ENCODE data around the gene INHBE.

Gene INHBE

DNA sequence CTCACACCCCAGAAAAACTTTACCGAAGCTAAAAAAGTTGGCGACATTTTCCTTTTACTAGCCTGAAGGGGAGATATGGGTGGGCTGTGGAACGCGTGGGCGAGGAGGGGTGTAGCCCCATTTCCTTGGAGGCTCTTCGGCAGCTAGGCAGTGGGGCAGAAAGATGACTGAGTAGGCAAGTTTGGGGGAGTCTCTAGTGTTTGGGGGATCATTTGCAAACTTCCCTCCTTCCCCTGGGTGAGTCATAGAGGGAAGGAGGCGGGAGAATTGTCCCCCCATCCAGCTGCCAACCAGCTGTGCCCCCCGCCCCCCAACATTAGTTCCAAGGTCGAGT is 6.8 kb downstream of the INHBE start:
- no peak for DNase-seq

DNA sequence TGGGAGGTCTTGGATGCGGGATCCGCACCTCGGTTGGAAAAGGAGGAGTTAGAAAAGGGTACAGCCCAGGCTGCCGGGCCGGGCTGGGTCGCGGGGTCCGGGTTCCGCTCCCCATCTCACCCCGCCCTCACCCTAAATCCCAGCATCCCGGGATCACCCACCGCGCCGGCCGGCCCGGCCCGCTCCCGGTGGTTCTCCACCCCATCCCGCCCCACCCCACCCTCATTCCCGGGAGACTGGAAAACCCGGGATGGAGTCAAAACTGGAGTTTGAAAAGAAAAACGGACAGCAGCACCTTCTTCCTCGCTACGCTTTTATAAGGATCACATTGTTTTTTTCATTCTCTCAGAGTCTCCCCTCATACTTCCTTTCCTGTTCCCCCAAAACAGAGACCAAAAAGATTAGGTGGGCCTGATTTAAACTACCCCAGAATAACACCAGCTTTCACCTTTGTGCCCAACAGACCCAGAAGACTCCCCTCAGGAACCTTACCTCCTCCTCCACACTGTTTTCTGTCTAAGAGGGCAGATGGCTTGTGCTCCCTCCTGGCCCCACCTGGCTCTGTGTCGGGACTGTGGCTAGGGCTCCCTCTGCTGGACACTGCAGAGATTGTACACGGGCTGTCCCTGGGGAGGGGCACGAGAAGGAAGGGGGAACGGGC is 7.3 kb downstream of the INHBE start:
- peak; percentile 91 for DNase-seq

DNA sequence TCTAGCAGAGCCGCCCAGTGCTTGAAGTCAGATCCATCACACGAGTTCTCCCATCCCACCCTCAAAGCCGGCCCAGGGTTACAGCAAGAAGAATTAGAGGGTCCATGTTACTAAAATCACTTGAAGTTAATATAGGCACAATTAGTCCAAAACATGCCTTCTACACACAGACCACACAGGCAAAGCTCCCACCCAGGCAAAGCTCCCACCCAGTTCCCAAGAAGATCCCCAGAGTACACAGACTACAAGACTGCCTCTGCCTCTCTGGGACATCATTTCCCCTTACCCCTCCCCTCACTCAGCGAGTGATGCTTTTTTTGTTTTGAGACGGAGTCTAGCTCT is 7.8 kb downstream of the INHBE start:
- no peak for DNase-seq

DNA sequence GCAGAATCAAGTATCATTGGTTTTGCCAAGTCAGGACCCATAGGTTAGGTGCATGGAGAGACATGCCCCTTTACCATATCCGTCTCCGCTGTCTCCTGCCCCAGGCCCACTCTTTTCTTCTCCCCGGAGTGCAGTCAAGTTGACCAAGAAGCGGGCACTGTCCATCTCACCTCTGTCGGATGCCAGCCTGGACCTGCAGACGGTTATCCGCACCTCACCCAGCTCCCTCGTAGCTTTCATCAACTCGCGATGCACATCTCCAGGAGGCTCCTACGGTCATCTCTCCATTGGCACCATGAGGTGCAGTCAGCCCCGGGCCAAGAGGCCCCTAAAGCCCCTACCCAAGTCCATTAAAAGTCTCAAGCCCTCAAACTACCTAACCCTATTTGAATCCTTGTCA is 9.5 kb downstream of the INHBE start:
- DNase-seq: no peak

DNA sequence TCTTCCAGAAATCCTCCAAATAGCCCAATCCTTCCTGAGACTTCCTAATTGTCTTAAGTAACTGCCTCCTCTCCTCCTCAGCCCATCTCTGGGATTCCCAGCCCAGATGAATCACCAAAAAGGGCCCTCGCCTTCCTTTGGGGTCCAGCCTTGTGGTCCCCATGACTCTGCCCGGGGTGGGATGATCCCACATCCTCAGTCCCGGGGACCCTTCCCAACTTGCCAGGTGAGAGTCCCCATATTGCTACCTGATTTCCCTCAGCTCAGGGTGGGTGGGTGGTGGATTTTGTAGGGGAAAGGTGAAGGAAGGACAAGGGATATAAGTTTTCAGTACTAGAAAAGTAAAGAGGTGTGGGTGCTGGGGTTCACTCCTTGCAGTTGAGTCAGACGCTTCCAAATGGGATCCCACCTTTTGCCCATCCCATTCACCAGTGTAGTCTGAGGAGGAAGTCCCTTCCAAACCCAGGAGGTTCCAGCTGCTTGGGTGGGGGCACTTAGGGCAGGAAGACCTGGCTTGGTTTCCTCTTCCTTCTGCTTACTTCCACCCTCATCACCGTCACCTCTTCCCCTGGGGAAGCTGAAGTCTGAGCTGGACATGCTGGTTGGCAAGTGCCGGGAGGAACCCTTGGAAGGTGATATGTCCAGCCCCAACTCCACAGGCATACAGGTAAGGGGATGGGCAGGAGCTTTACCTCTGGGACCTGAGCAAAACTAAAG is 10.1 kb downstream of the INHBE start:
- no peak for DNase-seq

DNA sequence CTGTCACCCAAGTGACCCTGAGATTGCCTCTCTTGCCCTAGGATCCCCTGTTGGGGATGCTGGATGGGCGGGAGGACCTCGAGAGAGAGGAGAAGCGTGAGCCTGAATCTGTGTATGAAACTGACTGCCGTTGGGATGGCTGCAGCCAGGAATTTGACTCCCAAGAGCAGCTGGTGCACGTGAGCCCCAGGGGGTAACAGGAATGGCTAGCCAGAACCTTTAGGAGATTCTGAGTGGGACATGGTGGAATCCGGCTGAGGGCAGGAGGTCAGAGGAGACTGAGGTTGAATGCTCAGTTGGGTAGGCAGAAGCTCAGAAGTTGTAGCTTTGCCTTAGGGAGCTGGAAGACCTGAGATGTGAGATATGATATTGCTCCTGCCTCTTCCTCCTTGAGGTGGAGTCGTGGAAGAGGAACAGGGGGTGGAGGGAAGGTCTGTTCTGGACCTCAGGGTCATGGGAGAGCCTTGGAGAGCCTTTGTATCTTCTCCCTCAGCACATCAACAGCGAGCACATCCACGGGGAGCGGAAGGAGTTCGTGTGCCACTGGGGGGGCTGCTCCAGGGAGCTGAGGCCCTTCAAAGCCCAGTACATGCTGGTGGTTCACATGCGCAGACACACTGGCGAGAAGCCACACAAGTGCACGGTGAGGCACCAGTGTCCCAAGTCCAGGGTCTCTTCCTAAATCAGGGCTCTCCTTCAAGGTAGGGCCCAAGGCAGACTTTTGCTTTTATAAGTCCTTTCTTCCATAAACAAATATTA is 10.8 kb downstream of the INHBE start:
- no peak for DNase-seq

DNA sequence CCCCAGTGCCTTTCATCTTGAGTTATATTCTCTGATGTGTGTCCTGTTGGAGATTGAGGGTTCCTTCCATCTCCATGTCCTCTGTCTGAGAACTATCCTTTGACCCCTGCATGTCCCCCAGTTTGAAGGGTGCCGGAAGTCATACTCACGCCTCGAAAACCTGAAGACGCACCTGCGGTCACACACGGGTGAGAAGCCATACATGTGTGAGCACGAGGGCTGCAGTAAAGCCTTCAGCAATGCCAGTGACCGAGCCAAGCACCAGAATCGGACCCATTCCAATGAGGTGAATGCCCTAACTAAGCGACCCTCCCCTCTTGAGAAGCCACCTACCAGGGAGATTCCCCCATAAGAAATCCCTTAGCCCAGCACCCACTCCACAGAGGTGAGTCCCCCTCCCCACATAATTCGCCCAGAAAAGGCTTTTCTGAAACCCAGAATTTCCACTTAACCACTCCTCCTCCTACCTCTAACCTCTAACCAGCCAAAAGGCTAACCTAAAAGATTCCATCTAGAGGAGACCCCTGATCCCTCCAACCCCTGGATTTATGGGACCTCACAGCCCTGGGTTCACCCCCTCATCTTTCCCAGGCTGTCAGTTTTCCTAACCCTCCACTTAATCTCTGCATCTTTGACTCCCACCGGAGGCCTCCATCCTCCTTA is 12.2 kb downstream of the INHBE start:
- DNase-seq: no peak

DNA sequence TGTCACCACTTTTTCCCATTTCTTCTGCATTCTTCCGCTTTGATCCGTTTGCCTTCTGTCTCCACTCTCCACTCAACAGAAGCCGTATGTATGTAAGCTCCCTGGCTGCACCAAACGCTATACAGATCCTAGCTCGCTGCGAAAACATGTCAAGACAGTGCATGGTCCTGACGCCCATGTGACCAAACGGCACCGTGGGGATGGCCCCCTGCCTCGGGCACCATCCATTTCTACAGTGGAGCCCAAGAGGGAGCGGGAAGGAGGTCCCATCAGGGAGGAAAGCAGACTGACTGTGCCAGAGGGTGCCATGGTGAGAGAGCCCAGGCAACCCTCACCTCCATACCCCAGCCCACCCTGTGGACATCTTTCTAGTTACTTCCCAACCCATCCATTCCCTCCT is 12.8 kb downstream of the INHBE start:
- no peak for DNase-seq

DNA sequence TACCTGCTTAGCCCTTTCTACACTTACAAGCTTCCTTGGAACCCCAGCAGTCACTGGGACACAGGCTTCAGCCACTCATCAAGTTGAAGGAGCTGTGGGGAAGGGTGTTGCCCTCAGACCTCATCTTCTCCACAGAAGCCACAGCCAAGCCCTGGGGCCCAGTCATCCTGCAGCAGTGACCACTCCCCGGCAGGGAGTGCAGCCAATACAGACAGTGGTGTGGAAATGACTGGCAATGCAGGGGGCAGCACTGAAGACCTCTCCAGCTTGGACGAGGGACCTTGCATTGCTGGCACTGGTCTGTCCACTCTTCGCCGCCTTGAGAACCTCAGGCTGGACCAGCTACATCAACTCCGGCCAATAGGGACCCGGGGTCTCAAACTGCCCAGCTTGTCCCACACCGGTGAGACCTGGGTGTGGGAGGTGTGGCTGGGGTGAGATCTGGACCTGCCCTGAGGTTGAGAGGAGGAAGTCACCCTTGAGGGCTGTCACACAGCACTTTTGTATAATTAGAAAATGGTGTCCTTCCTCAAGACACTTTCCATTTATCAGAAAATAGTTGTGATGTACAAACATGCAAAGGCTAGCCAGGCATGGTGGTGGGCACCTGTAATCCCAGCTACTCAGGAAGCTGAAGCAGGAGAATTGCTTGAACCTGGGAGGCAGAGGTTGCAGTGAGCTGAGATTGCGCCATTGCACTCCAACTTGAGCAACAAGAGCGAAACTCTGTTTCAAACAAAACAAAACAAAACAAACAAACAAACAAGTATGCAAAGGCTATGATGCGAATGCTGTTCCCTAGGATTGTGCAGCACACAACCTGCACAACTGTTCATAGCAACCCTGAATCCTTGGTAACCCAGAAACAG is 14.4 kb downstream of the INHBE start:
- DNase-seq: no peak

DNA sequence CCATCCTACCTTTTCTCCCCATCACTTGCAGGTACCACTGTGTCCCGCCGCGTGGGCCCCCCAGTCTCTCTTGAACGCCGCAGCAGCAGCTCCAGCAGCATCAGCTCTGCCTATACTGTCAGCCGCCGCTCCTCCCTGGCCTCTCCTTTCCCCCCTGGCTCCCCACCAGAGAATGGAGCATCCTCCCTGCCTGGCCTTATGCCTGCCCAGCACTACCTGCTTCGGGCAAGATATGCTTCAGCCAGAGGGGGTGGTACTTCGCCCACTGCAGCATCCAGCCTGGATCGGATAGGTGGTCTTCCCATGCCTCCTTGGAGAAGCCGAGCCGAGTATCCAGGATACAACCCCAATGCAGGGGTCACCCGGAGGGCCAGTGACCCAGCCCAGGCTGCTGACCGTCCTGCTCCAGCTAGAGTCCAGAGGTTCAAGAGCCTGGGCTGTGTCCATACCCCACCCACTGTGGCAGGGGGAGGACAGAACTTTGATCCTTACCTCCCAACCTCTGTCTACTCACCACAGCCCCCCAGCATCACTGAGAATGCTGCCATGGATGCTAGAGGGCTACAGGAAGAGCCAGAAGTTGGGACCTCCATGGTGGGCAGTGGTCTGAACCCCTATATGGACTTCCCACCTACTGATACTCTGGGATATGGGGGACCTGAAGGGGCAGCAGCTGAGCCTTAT is 15.3 kb downstream of the INHBE start:
- DNase-seq: no peak

DNA sequence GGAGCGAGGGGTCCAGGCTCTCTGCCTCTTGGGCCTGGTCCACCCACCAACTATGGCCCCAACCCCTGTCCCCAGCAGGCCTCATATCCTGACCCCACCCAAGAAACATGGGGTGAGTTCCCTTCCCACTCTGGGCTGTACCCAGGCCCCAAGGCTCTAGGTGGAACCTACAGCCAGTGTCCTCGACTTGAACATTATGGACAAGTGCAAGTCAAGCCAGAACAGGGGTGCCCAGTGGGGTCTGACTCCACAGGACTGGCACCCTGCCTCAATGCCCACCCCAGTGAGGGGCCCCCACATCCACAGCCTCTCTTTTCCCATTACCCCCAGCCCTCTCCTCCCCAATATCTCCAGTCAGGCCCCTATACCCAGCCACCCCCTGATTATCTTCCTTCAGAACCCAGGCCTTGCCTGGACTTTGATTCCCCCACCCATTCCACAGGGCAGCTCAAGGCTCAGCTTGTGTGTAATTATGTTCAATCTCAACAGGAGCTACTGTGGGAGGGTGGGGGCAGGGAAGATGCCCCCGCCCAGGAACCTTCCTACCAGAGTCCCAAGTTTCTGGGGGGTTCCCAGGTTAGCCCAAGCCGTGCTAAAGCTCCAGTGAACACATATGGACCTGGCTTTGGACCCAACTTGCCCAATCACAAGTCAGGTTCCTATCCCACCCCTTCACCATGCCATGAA is 16.0 kb downstream of the INHBE start:
- no peak for DNase-seq

DNA sequence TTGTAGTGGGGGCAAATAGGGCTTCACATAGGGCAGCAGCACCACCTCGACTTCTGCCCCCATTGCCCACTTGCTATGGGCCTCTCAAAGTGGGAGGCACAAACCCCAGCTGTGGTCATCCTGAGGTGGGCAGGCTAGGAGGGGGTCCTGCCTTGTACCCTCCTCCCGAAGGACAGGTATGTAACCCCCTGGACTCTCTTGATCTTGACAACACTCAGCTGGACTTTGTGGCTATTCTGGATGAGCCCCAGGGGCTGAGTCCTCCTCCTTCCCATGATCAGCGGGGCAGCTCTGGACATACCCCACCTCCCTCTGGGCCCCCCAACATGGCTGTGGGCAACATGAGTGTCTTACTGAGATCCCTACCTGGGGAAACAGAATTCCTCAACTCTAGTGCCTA is 16.6 kb downstream of the INHBE start:
- no peak for DNase-seq

DNA sequence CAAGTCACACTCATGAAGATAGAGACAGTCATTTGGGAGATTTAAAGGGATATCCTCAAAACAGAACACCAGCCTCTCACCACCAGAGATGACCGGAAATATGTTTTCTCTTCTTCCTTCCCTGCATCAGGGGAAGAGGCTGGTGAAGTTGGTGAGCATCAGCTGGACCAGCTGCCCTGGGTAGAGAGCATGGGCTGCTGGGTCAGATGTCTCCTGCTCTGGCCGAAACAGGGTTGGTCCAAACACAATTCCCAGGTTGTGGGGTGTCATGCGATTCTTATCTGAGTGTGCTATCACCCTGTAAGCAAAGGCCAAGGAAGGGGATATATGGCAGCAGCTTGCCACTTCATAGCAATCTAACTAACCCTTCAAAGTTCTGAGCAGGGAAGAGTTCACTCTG is 17.3 kb downstream of the INHBE start:
- DNase-seq: no peak

DNA sequence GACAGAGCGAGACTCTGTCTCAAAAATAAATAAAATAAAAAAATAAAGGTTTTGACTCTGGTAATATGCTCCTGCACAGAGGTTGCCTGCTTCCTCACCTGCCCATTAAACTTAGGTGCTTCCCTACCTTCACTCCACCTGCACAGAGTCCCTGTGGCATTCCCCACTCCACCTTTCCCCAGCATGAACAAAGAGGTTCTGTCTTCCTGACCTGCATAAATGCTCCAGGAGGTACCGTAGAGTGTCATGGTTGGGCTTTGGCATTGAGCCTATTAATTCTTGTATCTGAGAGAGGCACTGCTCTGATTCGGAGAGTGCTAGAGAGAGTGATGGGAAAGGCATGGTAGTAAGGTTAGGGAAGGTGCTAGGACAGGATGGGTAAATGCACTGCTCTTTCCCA is 18.3 kb downstream of the INHBE start:
- no peak for DNase-seq

DNA sequence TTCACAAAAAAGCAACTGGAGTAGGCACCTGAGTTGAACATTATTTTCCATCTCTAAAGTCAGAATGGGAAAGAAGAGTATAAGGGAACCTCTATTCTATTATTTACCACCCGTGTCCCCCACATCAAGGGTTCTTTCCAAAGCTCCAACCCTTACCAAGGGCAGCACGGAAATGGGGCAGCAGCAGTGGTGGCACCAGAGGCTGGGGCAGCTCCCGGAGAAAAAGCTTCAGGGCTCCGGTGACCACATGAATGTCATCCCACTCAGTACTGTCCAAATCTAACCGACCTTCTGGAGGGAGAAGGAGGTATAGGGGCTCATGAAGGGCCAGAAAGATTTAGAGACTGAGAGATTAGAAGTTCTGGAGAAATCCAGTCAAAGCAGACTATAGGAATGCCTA is 18.8 kb downstream of the INHBE start:
- no peak for DNase-seq

DNA sequence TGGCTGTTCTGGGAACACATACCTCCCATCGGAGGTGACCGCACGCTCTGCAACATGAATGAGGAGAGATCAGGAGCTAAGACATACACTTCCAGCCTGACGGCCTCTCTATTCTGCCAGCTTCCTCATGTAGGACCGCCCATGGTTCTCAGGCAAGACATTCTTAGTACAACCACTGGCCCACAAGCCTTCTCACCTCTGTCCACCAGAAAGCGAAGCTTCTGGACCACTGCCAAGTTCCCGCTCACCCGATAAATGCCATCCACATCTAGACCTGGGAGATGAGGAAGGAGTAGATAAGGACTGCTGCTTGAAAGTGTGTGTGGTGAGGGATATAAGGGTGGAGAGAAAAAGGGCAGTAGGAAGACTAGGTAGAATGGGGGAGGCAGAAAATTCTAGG is 19.3 kb downstream of the INHBE start:
- no peak for DNase-seq

DNA sequence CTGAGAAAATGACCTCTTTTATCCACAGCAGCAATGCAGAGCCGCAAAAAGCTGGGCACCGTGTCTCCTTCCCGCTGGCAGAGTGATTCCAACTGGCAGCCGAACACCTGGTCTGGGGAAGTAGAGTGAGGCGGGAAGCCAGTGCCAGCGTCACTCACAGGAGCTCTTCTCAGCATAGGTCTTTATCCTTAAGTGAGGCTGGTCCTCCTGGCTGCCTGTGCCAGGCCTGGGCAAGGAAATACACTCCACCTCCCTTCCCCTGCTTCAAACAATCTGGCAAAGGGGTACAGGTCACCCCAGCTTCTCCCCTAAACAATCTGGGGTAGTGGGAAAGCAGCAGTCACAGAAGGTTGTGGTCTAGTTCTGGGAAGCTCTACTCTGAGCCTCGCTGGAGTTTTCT is 19.8 kb downstream of the INHBE start:
- no peak for DNase-seq

DNA sequence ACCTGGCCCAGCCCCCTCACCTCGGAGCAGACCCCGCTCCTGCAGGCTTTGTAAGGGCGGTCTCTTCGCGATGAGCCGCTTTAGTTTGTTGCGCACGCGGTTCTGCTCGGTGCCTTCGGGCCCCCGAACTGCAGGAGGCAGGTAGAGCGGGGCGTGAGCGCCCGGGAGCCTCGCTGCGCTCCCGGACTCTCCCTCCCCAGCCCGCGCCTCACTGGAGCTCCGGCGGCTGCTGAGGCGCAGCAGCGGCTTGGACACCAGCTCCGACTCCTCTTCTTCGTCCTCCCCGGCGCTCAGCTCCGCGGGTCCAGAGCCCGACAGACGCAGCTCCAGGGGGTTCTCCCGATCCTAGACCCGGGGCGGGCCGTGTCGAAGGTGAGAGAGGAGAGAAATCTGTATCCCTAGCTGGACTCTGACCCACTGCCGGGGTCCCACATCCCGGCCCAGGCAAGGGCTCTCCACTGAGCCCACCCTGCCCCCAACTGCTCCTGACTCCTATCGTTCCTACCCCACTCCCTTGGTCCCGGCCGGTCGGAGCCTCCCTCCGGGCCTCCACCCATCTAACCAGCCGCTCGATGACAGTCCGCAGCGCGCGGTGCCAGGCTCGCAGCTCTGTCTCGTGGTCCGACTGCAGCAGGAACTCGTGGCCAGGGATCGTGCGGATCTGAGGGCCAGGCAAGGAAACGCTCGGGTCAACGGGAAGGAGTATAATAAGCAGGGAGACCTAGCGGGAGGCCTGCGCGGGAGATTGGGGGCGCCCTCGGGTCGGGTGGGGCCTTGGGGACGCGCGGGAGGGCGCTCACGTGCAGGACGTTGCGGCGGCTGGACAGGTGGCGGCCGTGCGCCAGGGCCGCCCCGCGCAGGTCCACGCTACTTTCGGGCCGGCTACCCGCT is 20.4 kb downstream of the INHBE start:
- no peak for DNase-seq

DNA sequence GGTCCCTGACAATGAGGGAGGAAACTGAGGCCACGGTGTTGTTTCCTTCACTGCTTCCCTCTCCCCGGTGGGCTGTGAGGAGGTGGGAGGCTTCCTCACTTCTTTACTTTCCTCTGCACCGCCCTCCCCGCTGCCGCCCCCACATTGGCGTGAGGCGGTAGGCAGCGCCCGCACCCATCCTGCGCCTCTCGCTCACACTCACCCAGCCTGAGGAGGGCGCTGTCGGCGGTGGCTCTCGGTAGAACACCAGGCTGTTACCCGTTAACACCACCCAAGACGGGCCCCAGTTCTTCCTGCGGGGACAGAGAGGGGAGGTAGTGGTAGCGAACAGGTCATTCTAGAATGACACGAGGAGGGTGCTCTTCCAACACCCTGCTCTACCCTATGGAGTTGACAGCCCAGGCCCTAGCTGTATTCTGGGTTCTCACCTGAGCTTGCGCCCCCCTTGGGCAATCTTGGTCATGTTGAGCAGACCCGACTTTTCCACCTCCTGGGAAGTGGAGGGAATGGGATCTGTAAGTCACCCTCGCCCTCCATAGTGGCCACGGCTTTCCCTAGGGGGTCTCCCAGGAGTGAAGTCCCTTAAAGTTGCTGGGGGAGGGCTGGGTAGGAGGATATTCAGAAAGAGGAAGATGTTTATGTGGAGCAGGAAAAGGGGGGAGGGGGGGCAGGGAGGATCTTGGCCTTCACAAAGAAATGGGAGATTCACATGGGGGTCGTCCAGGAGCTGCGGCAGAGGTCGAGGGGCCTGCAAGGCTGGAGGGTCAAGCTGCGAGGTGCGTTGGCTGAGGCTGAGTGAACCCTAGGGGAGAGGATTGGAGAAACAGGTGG is 21.3 kb downstream of the INHBE start:
- no peak for DNase-seq

Data from right forelimb (tissue), 1 donor.